K562 (cell line): ENCODE data around the gene ALG8. TPM values are rescaled to one million over a fixed set of nuclear protein-coding genes. Genes with fewer than 3 reads are reported as not detected.

Experiments used
- ATAC-seq: fragments of 200-7000 bp; cut with Tn5 transposase; 3 replicates; pipeline ENCODE4 v1.9.1; 2020; ENCODE audit warnings: moderate library complexity
- BruUV-seq: library from RNA; stranded (reverse); fragments of 400-500 nt; replicated peaks from 2 replicates; lab custom pipeline; 2021; lab: Mats Ljungman, UMichigan
- CTCF ChIA-PET: fragments of 300-600 bp; formaldehyde crosslinking; extraction: SDS; loops from one replicate; lab custom pipeline; 2021; ENCODE audit warnings: low intra/inter-chr PET ratio; lab: Yijun Ruan, JAX
- POLR2A ChIA-PET: fragments of 300-600, 350-650 bp; sonication (Branson Sonifier 250); formaldehyde crosslinking; extraction: SDS; loops from one replicate; lab custom pipeline; 2021; ENCODE audit warnings: antibody characterized with exemption, inconsistent platforms; lab: Yijun Ruan, JAX
- DNase-seq, 4 experiments: peaks; one replicate each; pipeline versions ENCODE4 v3.0.0 to v3.0.0-alpha.2; 2011 to 2018; ENCODE audit warnings: low spot score in 3 of 4, mixed read lengths in 3 of 4; ENCODE audit errors: extremely low read depth in 1 of 4
- FAIRE-seq: peaks from 2 replicates; lab custom pipeline; 2011; peaks lifted over from hg19 to GRCh38; lab: Jason Lieb, UNC
- H2AFZ ChIP-seq: 2 replicates; pipeline ENCODE4 v1.6.0; 2011; ENCODE audit warnings: low read depth, low read length, control low read depth, inconsistent platforms
- H3K27ac ChIP-seq: fragments of 200-600 bp; 3 replicates; pipeline ENCODE4 v1.8.0; 2011; ENCODE audit warnings: low read depth, mild to moderate bottlenecking, control low read depth, inconsistent platforms, low read length, moderate library complexity, mixed read lengths; ENCODE audit errors: extremely low read depth
- H3K27me3 ChIP-seq, 2 experiments: fragments of 300-600 bp in 1 of 2; 2 replicates in 1 of 2; 3 replicates in 1 of 2; pipeline versions ENCODE4 v1.6.0 to v1.8.0; 2011; ENCODE audit warnings: inconsistent platforms in 2 of 2, low read length in 2 of 2, mild to moderate bottlenecking in 1 of 2, mixed read lengths in 1 of 2, moderate library complexity in 1 of 2; ENCODE audit not compliant: control insufficient read depth in 2 of 2, insufficient read depth in 2 of 2
- H3K36me3 ChIP-seq: fragments of 300-600 bp; 3 replicates; pipeline ENCODE4 v1.8.0; 2011; ENCODE audit warnings: mild to moderate bottlenecking, low read length, inconsistent platforms; ENCODE audit not compliant: control insufficient read depth, insufficient read depth
- H3K4me1 ChIP-seq, 2 experiments: fragments of 200-600 bp in 1 of 2; replicated peaks in 1 of 2; 2 replicates in 1 of 2; 3 replicates in 1 of 2; pipeline versions ENCODE4 v1.5.1 to v1.8.0; 2011; ENCODE audit warnings: inconsistent platforms in 2 of 2, low read length in 2 of 2, mild to moderate bottlenecking in 1 of 2, mixed read lengths in 1 of 2, moderate library complexity in 1 of 2; ENCODE audit not compliant: control insufficient read depth in 2 of 2, insufficient read depth in 2 of 2
- H3K4me2 ChIP-seq: 2 replicates; pipeline ENCODE4 v1.6.1; 2011; ENCODE audit warnings: low read length, control low read depth, inconsistent platforms, mixed read lengths; ENCODE audit not compliant: insufficient read depth
- H3K4me3 ChIP-seq: fragments of 200-600 bp; sonication (generic), shearing (Covaris generic); 2 replicates; pipeline ENCODE4 v1.5.1; 2016; ENCODE audit warnings: control low read depth, inconsistent platforms
- H3K79me2 ChIP-seq: fragments of 200-600 bp; 3 replicates; pipeline ENCODE4 v1.8.0; 2011; ENCODE audit warnings: low read length, inconsistent platforms; ENCODE audit not compliant: control insufficient read depth, insufficient read depth
- H3K9ac ChIP-seq, 2 experiments: 2 replicates each; pipeline versions ENCODE4 v1.6.0 to v1.6.1; 2011; ENCODE audit warnings: low read depth in 2 of 2, low read length in 2 of 2, control low read depth in 1 of 2, inconsistent platforms in 1 of 2, mild to moderate bottlenecking in 1 of 2, mixed read lengths in 1 of 2; ENCODE audit not compliant: insufficient read depth in 1 of 2
- H3K9me1 ChIP-seq: one replicate; pipeline ENCODE4 v1.6.0; 2011; ENCODE audit warnings: inconsistent platforms, mild to moderate bottlenecking, low read length, moderate library complexity; ENCODE audit not compliant: control insufficient read depth, insufficient read depth
- H3K9me3 ChIP-seq: replicated peaks from 2 replicates; pipeline ENCODE4 v1.5.1; 2011; ENCODE audit warnings: low read depth, low read length, inconsistent platforms; ENCODE audit not compliant: control insufficient read depth, insufficient read depth
- H4K20me1 ChIP-seq: replicated peaks from 2 replicates; pipeline ENCODE4 v1.6.1; 2011; ENCODE audit warnings: low read length, inconsistent platforms, mixed read lengths; ENCODE audit not compliant: control insufficient read depth, insufficient read depth
- BACH1 ChIP-seq: fragments of 200-800 bp; sonication (Bioruptor generic); IDR thresholded peaks from 2 replicates; pipeline ENCODE4 v1.6.1; 2016; ENCODE audit warnings: missing genetic modification characterization, missing compliant biosample characterization
- BRD9 ChIP-seq: fragments of 450-650 bp; IDR thresholded peaks from 2 replicates; pipeline ENCODE4 v1.6.1; 2018; ENCODE audit warnings: low read depth; ENCODE audit not compliant: partially characterized antibody
- EGR1 ChIP-seq: fragments of 450-650 bp; conservative IDR thresholded peaks from 2 replicates; pipeline ENCODE4 v1.6.1; 2017; ENCODE audit warnings: mild to moderate bottlenecking
- HCFC1 ChIP-seq: IDR thresholded peaks from 2 replicates; pipeline ENCODE4 v1.6.1; 2012; ENCODE audit warnings: low read depth, low read length, improper control_type of control experiment
- JUND ChIP-seq, 2 experiments: IDR thresholded peaks; 2 replicates in 1 of 2; 3 replicates in 1 of 2; pipeline ENCODE4 v1.6.1; 2011; ENCODE audit warnings: borderline replicate concordance in 2 of 2, low read depth in 2 of 2, low read length in 2 of 2, improper control_type of control experiment in 1 of 2, missing biosample characterization in 1 of 2, missing genetic modification characterization in 1 of 2, missing genetic modification reagents in 1 of 2
- PHB ChIP-seq: fragments of 250-450 bp; sonication (Bioruptor Pico); IDR thresholded peaks from 2 replicates; pipeline ENCODE4 v1.5.0; 2021
- PRMT5 ChIP-seq: sonication (generic); formaldehyde crosslinking; IDR thresholded peaks from 2 replicates; pipeline ENCODE4 v1.5.0; 2020; ENCODE audit warnings: missing genetic modification reagents
- ZFP36 ChIP-seq: fragments of 150-350 bp; IDR thresholded peaks from 2 replicates; pipeline ENCODE4 v1.6.1; 2018; ENCODE audit warnings: low read length, low read depth; ENCODE audit not compliant: partially characterized antibody
- ZFPM2 ChIP-seq: fragments of 250-450 bp; sonication (Bioruptor Pico); IDR thresholded peaks from 2 replicates; pipeline ENCODE4 v1.5.1; 2022; ENCODE audit warnings: mild to moderate bottlenecking
- ZNF311 ChIP-seq: fragments of 250-450 bp; sonication (Bioruptor Pico); IDR thresholded peaks from 2 replicates; pipeline ENCODE4 v1.4.0; 2020; ENCODE audit warnings: mild to moderate bottlenecking, moderate library complexity
- WGBS: fragments of 100-300 bp; shearing (Covaris generic); methylation state at CpG from one replicate; pipeline ENCODE4 v1.1.6; 2016; ENCODE audit warnings: low coverage, mixed read lengths; ENCODE audit not compliant: insufficient coverage; ENCODE audit errors: missing lambda C conversion rate; 5-methylcytosine and 5-hydroxymethylcytosine counted together
- in situ Hi-C: fragments of 300-500 bp; cut with MboI; formaldehyde crosslinking; loops from 4 replicates; pipeline ENCODE4 v1.15.0; 2018; ENCODE audit warnings: inconsistent platforms, mixed read lengths
- intact Hi-C: fragments of 100-400 bp; cut with micrococcal nuclease; formaldehyde crosslinking; loops from 2 replicates; pipeline ENCODE4 v1.14.2; 2022
- polyA plus RNA-seq, 8 experiments: library from polyadenylated mRNA; depleted of rRNA in 4 of 8; stranded (reverse) in 5 of 8; unstranded in 3 of 8; fragments of >200 nt; fragmentation: Nextera tagmentation in 2 of 8; fragmentation: Illumina TruSeq in 1 of 8; extraction: Ambion mirVana in 2 of 8; extraction: Trizol in 1 of 8; gene quantifications; 2 replicates each; pipeline versions ENCODE4 v1.2.1 to v1.2.3, GENCODE V29; 2011 to 2014; ENCODE audit warnings: inconsistent platforms in 1 of 8, missing spikeins in 1 of 8
- total RNA-seq, 7 experiments: library from RNA; depleted of rRNA in 6 of 7; stranded (reverse); fragments of >200 nt in 6 of 7; fragmentation: Illumina TruSeq in 2 of 7; extraction: Trizol in 2 of 7; gene quantifications; 2 replicates each; pipeline versions ENCODE4 v1.2.1 to v1.2.3, GENCODE V29; 2011 to 2021; ENCODE audit warnings: low replicate concordance in 1 of 7
- TF ChIP-seq, protein P1 (sequence below): fragments of 450-650 bp; formaldehyde crosslinking; IDR thresholded peaks from 2 replicates; pipeline ENCODE4 v1.4.0; 2022; ENCODE audit warnings: mild to moderate bottlenecking, moderate library complexity
- TF ChIP-seq, protein P2 (sequence below), 2 experiments: fragments of 450-650 bp; IDR thresholded peaks; 2 replicates each; pipeline ENCODE4 v1.6.1; 2016; ENCODE audit warnings: mild to moderate bottlenecking in 2 of 2, borderline replicate concordance in 1 of 2, low read depth in 1 of 2, moderate library complexity in 1 of 2
- TF ChIP-seq, protein P3 (sequence below), 2 experiments: fragments of 450-650 bp; IDR thresholded peaks; 2 replicates each; pipeline ENCODE4 v1.6.1; 2016

Gene ALG8
- total and polyA plus RNA-seq, 9 of the 15 experiments (the other 6 are each of a cell fraction or from before 2014, with no cell fraction given), result 59.3 to 189 (median 106) TPM

DNA sequence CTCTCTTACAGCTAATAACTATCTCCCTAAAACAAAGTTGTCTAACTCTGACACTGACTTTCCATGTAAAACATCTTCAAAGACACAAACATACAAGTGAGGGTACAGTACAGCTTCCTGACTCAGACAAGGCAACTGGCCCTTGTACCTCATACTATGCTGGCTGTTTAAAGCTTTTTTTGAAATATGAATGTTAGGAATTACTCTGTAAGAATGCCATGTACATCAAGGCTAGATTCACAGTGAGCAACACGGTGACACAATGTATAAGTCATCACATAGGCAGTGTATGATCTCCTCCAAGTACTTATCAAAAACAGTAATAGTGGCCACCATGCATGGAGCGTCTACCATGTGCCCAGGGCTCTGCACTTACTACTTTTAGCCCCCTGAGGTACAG lies 28.6 kb downstream of the ALG8 start:
- Histone ChIP-seq H3K9me1 (no peaks in the 10 kb centered on the region), H3K27ac (no peak overlapping the region), H3K36me3 (peaks cover 60% of the 10 kb centered on the region), H3K27me3 (no peaks in the 10 kb centered on the region), H4K20me1 (no peaks in the 10 kb centered on the region), H3K4me2 (no peak overlapping the region), H3K9me3 (no peaks in the 10 kb centered on the region), H3K4me3 (no peak overlapping the region), H3K79me2 (no peaks in the 10 kb centered on the region), H2AFZ (no peak overlapping the region), H3K4me1 (no peaks in the 10 kb centered on the region), H3K9ac (no peak overlapping the region)
- intact Hi-C loops, result no loop called here
- CTCF ChIA-PET, result no interaction called here
- POLR2A ChIA-PET, result interaction anchor here (0.9 kb wide), 1 partner anchor 10 kb away, joined by 4 read pairs; no protein-coding TSS in a partner anchor
- WGBS, result 76% methylated on average over 2 of the region's 2 CpGs
- in situ Hi-C loops, result no loop called here
- BruUV-seq, result no TSS peak
- no peak for DNase-seq
- no peak for ATAC-seq
- FAIRE-seq, result no peak
- TF ChIP-seq, protein P1, sequence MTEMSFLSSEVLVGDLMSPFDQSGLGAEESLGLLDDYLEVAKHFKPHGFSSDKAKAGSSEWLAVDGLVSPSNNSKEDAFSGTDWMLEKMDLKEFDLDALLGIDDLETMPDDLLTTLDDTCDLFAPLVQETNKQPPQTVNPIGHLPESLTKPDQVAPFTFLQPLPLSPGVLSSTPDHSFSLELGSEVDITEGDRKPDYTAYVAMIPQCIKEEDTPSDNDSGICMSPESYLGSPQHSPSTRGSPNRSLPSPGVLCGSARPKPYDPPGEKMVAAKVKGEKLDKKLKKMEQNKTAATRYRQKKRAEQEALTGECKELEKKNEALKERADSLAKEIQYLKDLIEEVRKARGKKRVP (CRISPR knock-in tag), result no peak
- TF ChIP-seq PHB (CRISPR knock-in tag), result no peak
- no peak for TF ChIP-seq JUND (IDR thresholded peaks at IDR 0.05; ENCODE audit: borderline replicate concordance, low read depth, low read length)
- no peak for TF ChIP-seq JUND (tag; IDR thresholded peaks at IDR 0.05; ENCODE audit: borderline replicate concordance, low read depth, low read length)
- no peak for TF ChIP-seq ZFPM2 (CRISPR knock-in tag)
- no peak for TF ChIP-seq BACH1 (tag)
- TF ChIP-seq, protein P2, sequence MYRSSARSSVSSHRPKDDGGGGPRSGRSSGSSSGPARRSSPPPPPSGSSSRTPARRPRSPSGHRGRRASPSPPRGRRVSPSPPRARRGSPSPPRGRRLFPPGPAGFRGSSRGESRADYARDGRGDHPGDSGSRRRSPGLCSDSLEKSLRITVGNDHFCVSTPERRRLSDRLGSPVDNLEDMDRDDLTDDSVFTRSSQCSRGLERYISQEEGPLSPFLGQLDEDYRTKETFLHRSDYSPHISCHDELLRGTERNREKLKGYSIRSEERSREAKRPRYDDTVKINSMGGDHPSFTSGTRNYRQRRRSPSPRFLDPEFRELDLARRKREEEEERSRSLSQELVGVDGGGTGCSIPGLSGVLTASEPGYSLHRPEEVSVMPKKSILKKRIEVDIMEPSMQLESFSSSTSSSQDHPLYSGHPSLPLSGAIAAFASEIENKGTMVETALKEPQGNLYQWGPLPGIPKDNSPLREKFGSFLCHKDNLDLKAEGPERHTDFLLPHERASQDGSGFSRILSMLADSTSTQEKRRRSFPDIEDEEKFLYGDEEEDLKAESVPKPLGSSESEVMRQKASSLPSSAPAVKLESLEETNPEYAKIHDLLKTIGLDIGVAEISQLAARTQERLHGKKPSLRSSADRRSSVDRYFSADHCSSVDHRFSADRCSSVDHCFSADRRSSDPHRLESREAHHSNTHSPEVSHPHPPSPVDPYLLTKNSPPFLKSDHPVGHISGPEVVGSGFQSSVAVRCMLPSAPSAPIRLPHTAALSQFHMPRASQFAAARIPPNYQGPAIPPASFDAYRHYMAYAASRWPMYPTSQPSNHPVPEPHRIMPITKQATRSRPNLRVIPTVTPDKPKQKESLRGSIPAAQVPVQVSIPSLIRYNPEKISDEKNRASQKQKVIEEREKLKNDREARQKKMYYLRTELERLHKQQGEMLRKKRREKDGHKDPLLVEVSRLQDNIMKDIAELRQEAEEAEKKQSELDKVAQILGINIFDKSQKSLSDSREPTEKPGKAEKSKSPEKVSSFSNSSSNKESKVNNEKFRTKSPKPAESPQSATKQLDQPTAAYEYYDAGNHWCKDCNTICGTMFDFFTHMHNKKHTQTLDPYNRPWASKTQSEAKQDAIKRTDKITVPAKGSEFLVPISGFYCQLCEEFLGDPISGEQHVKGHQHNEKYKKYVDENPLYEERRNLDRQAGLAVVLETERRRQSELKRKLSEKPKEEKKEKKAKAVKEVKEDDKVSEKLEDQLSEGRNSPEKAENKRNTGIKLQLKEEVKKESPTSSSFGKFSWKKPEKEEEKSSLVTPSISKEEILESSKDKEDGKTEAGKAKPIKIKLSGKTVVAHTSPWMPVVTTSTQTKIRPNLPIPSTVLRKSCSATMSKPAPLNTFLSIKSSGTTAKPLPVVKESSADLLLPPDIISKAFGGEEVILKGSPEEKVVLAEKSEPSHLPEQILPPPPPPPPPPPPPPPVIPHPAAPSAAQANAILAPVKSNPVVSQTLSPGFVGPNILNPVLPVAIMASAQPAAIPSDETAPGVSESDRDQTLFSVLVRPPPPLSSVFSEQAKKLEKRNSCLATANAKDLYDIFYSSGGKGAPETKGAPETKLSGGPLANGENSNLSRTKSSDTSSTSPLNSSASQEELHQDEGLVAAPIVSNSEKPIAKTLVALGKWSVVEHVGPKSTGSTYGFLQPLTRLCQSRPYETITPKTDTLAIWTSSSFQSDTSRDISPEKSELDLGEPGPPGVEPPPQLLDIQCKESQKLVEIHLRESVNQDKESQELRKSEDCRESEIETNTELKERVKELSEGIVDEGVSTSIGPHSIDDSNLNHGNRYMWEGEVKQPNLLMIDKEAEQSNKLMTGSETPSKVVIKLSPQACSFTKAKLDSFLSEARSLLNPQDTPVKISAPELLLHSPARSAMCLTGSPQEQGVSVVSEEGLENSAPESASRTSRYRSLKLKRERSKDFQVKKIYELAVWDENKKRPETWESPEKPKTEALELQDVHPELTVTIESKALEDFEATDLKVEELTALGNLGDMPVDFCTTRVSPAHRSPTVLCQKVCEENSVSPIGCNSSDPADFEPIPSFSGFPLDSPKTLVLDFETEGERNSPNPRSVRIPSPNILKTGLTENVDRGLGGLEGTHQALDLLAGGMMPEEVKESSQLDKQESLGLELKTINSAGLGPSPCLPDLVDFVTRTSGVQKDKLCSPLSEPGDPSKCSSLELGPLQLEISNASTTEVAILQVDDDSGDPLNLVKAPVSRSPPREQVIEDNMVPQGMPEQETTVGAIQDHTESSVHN (IDR thresholded peaks at IDR 0.05; ENCODE audit: borderline replicate concordance in 1 of 2, low read depth in 1 of 2), result no peak
- TF ChIP-seq ZFP36, result no peak
- no peak for TF ChIP-seq PRMT5 (CRISPR knock-in tag)
- TF ChIP-seq, protein P3, sequence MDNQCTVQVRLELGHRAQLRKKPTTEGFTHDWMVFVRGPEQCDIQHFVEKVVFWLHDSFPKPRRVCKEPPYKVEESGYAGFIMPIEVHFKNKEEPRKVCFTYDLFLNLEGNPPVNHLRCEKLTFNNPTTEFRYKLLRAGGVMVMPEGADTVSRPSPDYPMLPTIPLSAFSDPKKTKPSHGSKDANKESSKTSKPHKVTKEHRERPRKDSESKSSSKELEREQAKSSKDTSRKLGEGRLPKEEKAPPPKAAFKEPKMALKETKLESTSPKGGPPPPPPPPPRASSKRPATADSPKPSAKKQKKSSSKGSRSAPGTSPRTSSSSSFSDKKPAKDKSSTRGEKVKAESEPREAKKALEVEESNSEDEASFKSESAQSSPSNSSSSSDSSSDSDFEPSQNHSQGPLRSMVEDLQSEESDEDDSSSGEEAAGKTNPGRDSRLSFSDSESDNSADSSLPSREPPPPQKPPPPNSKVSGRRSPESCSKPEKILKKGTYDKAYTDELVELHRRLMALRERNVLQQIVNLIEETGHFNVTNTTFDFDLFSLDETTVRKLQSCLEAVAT (IDR thresholded peaks at IDR 0.05), result no peak
- no peak for TF ChIP-seq ZNF311 (CRISPR knock-in tag)
- TF ChIP-seq EGR1, result no peak
- no peak for TF ChIP-seq BRD9
- TF ChIP-seq HCFC1, result no peak
